NCI-H128 (cell line): ENCODE data around the gene OBSL1.

Source experiments
- DNase-seq: peaks from one replicate; lab custom pipeline; 2025; ENCODE audit not compliant: unreplicated experiment; lab: John Stamatoyannopoulos, UW

Gene OBSL1

GRCh38 chr2:219597552-219598307 lies 26.4 kb upstream of the OBSL1 start, which contains the start of gene STK11IP:
STK11IP (plus strand) TSS chr2:219597857; CDS start chr2:219598120, 263 bp downstream.
- peak; percentile 71 for DNase-seq

DNA sequence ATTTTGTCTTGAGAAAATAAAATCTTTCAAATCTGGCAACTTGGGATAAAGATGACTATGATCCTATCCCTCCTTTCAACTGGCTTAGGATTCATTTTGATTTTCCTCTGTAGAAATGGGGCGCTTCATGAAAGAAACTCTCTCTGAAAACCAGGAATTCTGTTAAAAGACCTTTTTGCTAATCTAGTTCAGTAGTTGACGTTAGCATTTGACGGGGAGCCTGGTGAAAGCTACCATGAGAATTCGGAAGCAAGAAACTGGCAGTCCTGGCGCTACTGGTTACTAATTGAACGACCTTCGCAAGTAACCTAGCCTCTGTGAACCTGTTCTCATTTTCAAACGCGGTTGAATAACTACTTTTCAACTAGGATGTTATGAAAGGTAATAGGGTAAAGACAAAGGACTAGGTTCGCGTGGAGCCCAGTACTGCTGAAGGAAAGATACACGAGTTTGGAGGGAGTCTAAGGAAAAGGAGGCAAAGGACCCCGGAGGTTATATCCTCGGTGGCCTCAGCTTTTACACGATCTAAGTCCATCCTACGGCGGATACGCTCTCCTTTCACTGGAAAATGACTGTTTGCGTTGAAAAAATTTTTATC lies 25.7 kb upstream of the OBSL1 start:
- DNase-seq: no peak

DNA sequence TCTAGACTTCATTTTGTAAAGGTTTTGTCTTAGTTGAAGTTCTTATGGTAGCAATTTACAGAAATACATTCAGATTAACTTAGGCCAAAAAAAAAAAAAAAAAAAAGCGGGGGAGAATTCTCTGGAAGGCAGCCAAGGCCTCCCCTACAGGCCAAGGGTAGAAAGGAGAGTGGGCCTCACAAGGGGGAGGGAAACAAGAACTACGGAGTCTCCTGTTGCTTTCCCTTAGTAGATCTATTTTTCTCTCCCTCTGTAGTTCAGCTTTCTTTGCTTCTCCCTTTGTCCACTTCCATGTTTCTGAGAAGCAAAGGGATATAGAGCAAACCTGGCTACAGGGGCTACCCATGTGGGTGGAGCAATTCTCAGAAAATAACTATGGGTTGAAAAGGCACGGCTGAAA lies 23.9 kb upstream of the OBSL1 start:
- no peak for DNase-seq

- DNase-seq: no peak
These were observed 21.8 kb upstream of the OBSL1 start for GRCh38 chr2:219593154-219593553.

DNA sequence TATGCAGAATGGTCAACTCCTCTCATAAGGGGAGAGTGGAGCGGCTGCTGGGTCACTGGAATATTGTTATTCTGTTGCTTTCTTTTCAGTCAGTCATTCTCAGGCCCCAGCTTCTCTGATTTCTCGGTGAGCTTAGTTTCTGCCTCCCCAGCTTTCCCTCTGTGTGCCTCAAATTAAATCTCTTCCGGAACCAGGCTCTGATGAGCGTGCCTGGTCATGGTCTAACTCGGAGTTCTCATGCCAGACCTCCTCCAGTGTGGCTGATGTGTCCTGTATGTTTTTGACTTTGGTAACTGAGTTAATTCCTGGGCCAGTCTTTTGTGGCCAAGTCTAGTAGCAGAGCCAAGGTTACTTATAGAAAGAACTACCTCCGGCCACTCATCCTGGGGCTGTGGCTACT lies 21.4 kb upstream of the OBSL1 start:
- DNase-seq: no peak

GRCh38 chr2:219591091-219591490 lies 19.8 kb upstream of the OBSL1 start:
- no peak for DNase-seq

DNA sequence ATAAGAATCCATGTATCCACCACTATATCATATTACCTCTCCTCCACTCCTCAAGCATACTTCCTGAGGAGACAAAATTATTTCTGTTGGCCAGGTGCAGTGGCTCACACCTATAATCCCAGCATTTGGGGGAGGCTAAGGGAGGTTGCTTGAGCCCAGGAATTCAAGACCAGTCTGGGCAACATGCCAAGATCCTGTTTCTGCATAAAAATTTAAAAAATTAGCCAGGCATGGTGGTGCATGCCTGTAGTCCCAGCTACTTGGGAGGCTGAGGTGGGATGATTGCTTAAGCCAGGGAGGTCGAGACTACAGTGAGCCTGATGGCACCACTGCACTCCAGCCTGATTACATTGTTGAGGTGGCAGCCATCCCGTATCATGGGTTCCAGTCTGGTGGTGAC lies 10.0 kb upstream of the OBSL1 start:
- DNase-seq: no peak

GRCh38 chr2:219578811-219579613 lies 7.7 kb upstream of the OBSL1 start:
- DNase-seq: no peak

DNA sequence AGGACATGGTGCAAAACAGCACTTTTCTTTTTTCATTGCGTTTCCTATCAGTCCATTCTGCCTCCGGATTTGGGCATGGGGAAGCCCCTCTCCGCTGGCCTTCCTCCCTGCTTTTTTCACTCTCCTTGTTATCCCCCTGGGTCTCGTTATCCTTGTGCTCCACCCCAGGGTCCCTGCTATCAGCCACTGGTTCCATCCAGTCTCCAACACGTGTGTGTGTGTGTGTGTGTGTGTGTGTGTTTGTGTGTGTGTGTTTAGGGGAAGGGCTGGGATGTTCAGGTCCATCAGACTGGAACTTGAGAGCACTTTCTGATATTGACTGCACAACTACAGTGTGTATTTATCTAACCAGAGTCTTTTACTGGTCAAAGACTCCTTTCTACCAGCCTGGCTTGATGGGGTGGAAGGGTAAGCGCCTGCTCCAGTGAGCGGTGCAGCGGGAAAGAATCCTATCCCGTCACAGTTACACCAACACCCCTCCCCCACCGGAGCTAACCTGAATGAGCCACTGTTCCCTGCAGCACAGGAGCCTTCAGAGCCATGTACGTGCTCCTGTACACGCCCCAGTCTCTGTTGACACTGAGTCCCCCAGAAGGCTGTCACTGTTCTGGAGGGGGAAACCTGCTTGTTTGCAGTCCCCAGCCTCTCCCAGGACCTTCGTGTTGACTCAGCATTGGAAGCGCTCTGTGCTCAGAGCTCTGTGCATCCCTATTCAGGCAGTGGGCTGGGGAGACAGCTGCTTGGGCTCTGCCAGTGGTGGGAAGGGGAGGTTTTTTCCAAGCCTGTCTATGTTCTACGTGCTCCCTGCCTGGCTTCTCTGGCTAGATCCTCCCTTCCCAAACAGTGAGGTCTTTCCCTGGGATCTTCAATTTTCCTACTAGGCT lies 5.4 kb upstream of the OBSL1 start:
- peak; percentile 48 for DNase-seq

- no peak for DNase-seq
These were observed 4.5 kb upstream of the OBSL1 start for GRCh38 chr2:219575566-219576504.

- no peak for DNase-seq
These were observed 3.4 kb upstream of the OBSL1 start for GRCh38 chr2:219574484-219575311.

DNA sequence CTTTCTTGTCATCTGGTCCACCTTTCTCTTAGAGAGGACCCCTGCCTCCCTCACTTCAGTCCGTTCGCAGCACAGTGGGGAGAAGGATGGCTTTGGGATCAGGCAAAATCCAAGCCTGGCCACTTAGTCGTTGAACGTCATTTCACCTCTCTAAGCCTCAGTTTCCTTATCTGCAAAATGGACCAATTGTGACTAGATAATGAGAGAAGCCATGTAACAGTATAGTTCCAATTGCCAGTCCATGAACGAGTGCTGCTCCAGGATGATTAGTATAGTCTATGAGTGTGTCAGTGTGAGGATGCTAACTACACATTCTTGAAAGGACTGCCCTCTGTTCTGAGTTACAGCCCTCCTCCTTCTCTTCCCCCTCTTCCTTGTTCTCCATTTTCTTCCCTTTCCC lies 1.8 kb upstream of the OBSL1 start:
- no peak for DNase-seq

DNA sequence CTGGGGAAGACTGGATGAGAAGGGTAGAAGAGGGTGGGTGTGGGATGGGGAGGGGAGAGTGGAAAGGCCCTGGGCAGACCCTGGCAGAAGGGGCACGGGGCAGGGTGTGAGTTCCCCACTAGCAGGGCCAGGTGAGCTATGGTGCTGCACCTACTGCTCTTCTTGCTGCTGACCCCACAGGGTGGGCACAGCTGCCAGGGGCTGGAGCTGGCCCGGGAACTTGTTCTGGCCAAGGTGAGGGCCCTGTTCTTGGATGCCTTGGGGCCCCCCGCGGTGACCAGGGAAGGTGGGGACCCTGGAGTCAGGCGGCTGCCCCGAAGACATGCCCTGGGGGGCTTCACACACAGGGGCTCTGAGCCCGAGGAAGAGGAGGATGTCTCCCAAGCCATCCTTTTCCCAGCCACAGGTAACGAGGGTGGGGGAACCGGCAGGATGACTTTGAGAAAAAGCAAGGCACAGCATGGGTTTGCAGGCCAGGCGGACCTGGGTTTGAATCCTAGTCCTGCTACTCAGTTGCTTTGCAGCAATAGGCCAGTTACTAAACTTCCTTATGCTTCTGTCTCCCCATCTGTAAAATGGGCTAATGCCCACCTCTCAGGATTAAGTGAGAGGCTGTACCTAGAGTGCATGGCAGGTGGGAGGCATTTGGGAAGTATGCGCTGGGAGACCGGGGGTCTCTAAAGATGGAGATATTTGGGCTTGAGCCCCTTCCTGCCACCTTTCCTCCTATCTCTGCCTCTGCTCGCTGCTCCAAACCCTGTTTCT lies 1.1 kb upstream of the OBSL1 start, which contains the start of gene INHA:
Gene INHA, plus strand, starts transcription at position 74 of the 765 bp plus-strand sequence. Its CDS starts 65 bp downstream, at position 139.
- no peak for DNase-seq

DNA sequence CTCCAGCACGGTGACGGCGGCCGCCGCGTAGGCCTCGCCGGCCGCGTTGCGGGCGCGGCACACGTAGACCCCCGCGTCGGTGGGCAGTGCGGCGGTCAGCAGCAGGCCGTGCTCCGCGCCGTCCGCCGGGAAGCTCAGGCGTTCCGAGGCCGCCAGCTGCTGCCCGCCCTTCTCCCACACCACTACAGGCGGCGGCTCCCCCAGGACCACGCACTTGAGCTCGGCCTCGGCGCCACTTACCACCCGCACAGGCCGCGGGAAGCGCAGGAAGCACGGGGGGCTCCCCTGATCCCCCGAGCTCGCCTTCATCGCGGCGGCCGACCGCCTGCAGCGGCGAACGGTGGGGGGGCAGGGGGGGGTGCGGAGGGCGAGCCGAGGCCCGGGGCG lies 422 bp downstream of the OBSL1 start:
- DNase-seq: no peak

DNA sequence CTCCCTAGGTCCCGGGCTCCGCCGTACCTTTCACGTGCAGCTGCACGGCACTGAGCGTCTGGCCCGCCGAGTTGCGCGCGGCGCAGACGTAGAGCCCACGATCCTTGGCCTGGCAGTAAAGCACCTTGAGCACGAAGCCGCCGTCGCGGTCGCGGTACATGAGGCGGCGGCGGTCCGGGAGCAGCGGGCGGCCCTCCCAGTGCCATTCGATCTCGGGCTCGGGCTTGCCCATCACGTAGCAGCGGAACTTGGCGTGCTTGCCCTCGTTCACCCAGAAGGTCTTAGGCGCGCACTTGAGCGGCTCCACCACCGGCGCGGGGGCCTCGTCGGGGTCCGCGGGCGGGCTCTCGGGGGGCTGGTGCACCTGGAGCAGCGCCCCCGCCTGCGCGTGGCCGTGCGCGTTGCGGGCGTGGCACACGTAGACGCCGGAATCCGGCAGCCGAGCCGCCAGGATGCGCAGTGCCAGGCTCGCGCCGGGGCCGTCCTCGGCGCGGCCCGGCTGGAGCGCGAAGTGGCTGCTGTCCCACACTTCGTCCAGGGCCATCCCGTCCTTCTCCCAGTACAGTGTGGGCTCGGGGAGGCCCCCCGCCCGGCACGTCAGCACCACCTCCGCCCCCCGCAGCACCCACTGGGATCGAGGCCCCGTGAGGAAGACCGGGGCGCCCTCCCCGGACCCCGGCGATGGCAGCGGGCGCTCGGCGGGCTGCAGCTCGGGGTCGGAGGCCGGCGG lies 980 bp downstream of the OBSL1 start:
- DNase-seq: no peak

GRCh38 chr2:219569635-219570034 lies 1.7 kb downstream of the OBSL1 start:
- no peak for DNase-seq

- DNase-seq: no peak
These were observed 2.3 kb downstream of the OBSL1 start for GRCh38 chr2:219569041-219569440.
